Pancreas (tissue), 10 donors: ENCODE data around the gene PRPSAP1. TPM values are rescaled to one million over a fixed set of nuclear protein-coding genes. Genes with fewer than 3 reads are reported as not detected.

Experiments used
- ATAC-seq, 4 donors: fragments of 200-7000 bp; cut with Tn5 transposase; one replicate each; pipeline versions ENCODE4 v1.8.0 to v1.9.1; 2020; ENCODE audit warnings: mild to moderate bottlenecking in 4 of 4, moderate library complexity in 4 of 4
- DNase-seq, 6 donors: peaks; one replicate each; pipeline ENCODE4 v3.0.0-alpha.2; 2020
- FAIRE-seq: peaks from 2 replicates; lab custom pipeline; 2012; peaks lifted over from hg19 to GRCh38; lab: Jason Lieb, UNC
- H3K27ac ChIP-seq, 4 donors: fragments of 200-600 bp; sonication (generic); 1 replicate in 3 of 4; 2 replicates in 1 of 4; pipeline versions ENCODE4 v1.5.0 to v1.8.0; 2020
- H3K27me3 ChIP-seq, 4 donors: fragments of 200-600 bp; one replicate each; pipeline ENCODE4 v1.8.0; 2021
- H3K36me3 ChIP-seq, 3 donors: fragments of 200-600 bp; sonication (generic) in 1 of 3; one replicate each; pipeline versions ENCODE4 v1.5.0 to v1.8.0; 2020 to 2021
- H3K4me1 ChIP-seq, 3 donors: fragments of 200-600 bp; one replicate each; pipeline ENCODE4 v1.8.0; 2021
- H3K4me3 ChIP-seq, 4 donors: fragments of 200-600 bp; sonication (generic) in 2 of 4; one replicate each; pipeline versions ENCODE4 v1.5.0 to v1.8.0; 2020 to 2021
- H3K9me3 ChIP-seq, 4 donors: fragments of 200-600 bp; one replicate each; pipeline ENCODE4 v1.8.0; 2021
- CTCF ChIP-seq, 4 donors: fragments of 200-600 bp; sonication (generic) in 3 of 4; IDR thresholded peaks; one replicate each; pipeline versions ENCODE4 v1.5.0 to v1.8.0; 2021; ENCODE audit warnings: antibody characterized with exemption in 4 of 4
- WGBS, 2 donors: extraction: QIAGEN DNeasy Blood & Tissue Kit; methylation state at CpG; one replicate each; pipeline ENCODE4 v1.1.7; 2013; 5-methylcytosine and 5-hydroxymethylcytosine counted together
- intact Hi-C, 3 donors: fragments of 100-400 bp; cut with DNase I; formaldehyde crosslinking; loops; one replicate each; pipeline versions ENCODE4 v1.11.1 to v1.14.2; 2022
- polyA plus RNA-seq, 2 donors: library from polyadenylated mRNA; stranded (reverse); fragments of 200-250 nt; gene quantifications; one replicate each; pipeline ENCODE4 v1.2.3, GENCODE V29; 2013
- total RNA-seq, 6 donors: library from RNA; stranded (reverse); fragmentation: NEBNext Ultra II Directional in 4 of 6; extraction: Animal tissue kit (Norgen Biotek cat#: 25700) in 4 of 6; gene quantifications; one replicate each; pipeline versions ENCODE4 v1.2.1 to v1.2.4, GENCODE V29; 2021 to 2023
- donor health status: healthy with polysubstance abuse.
- donor health status: DM: no; HTN: no; CAD: no; lungs with moderate emphysema.
- donor health status: DM: no; HTN: no; CAD: no.
- donor health status: control.
- donor health status: control.
- donor health status: Bipolar disorder and iron deficiency.
- donor health status: DM: yes; HTN: yes; CAD: no.
- donor health status: DM: no; HTN: no; CAD: no.
- donor health status: DM: no; HTN: no; CAD: no.
- donor health status: DM: yes; HTN: yes; CAD: no.

PRPSAP1 gene
- total and polyA plus RNA-seq, 8 donors = 18.5 to 43.3 (median 25.7) TPM

- H3K27me3 ChIP-seq = no peaks in the 10 kb centered on the region
- H3K27ac ChIP-seq = no peak overlapping the region
- no peak for TF ChIP-seq CTCF (IDR thresholded peaks at IDR 0.05)
- no peaks in the 10 kb centered on the region for H3K36me3 ChIP-seq
- FAIRE-seq (no peak), ATAC-seq (peak in 2 of 4 donors; percentile 12 to 18), DNase-seq (no peak)
- no peaks in the 10 kb centered on the region for H3K9me3 ChIP-seq
- 68 to 78% methylated on average over 17 of the region's 17 CpGs for WGBS, 2 donors
- H3K4me3 ChIP-seq = no peak overlapping the region
- intact Hi-C loops = loop anchor here (5.0 to 10.0 kb wide), 3 partner anchors 83 to 93 kb away; no protein-coding TSS in a partner anchor
- no peaks in the 10 kb centered on the region for H3K4me1 ChIP-seq
These were observed 49.2 kb downstream of the PRPSAP1 start for GRCh38 chr17:76304226-76305134.

GRCh38 chr17:76297436-76297835, 56.3 kb downstream of the PRPSAP1 start:
- Histone ChIP-seq H3K9me3 (no peaks in the 10 kb centered on the region), H3K27ac (no peak overlapping the region), H3K36me3 (no peaks in the 10 kb centered on the region), H3K4me1 (no peaks in the 10 kb centered on the region), H3K27me3 (no peaks in the 10 kb centered on the region), H3K4me3 (no peak overlapping the region)
- FAIRE-seq (no peak), ATAC-seq (no peak), DNase-seq (no peak)
- intact Hi-C loops = no loop called here
- WGBS, 2 donors = 92 to 97% methylated on average over 3 of the region's 3 CpGs
- TF ChIP-seq CTCF (IDR thresholded peaks at IDR 0.05) = no peak

GRCh38 chr17:76296889-76297288, 56.8 kb downstream of the PRPSAP1 start:
- Histone ChIP-seq H3K27ac (no peak overlapping the region), H3K36me3 (no peaks in the 10 kb centered on the region), H3K4me3 (no peak overlapping the region), H3K27me3 (no peaks in the 10 kb centered on the region), H3K9me3 (no peaks in the 10 kb centered on the region), H3K4me1 (no peaks in the 10 kb centered on the region)
- TF ChIP-seq CTCF (IDR thresholded peaks at IDR 0.05) = no peak
- intact Hi-C loops = no loop called here
- WGBS, 2 donors = 89 to 99% methylated on average over 5 of the region's 5 CpGs
- no peak for ATAC-seq
- no peak for DNase-seq
- FAIRE-seq = no peak

- no peak for ATAC-seq
- no peak for FAIRE-seq
- no peak overlapping the region for H3K27ac ChIP-seq
- TF ChIP-seq CTCF (IDR thresholded peaks at IDR 0.05) = no peak
- WGBS, 2 donors = 56 to 62% methylated on average over 4 of the region's 4 CpGs
- H3K9me3 ChIP-seq = no peaks in the 10 kb centered on the region
- DNase-seq = no peak
- no peaks in the 10 kb centered on the region for H3K4me1 ChIP-seq
- H3K27me3 ChIP-seq = no peaks in the 10 kb centered on the region
- no peak overlapping the region for H3K4me3 ChIP-seq
- intact Hi-C loops = no loop called here
- H3K36me3 ChIP-seq = no peaks in the 10 kb centered on the region
These were observed 57.5 kb downstream of the PRPSAP1 start for GRCh38 chr17:76296186-76296585.

- intact Hi-C loops = no loop called here
- 80 to 82% methylated on average over 7 of the region's 7 CpGs for WGBS, 2 donors
- H3K4me3 ChIP-seq = no peak overlapping the region
- no peak for FAIRE-seq
- H3K27ac ChIP-seq = no peak overlapping the region
- no peak for TF ChIP-seq CTCF (IDR thresholded peaks at IDR 0.05)
- H3K4me1 ChIP-seq = no peaks in the 10 kb centered on the region
- no peak for DNase-seq
- no peaks in the 10 kb centered on the region for H3K36me3 ChIP-seq
- ATAC-seq = no peak
- H3K9me3 ChIP-seq = no peaks in the 10 kb centered on the region
- no peaks in the 10 kb centered on the region for H3K27me3 ChIP-seq
These were observed 60.6 kb downstream of the PRPSAP1 start for GRCh38 chr17:76293106-76293505.
